Naive thymus-derived CD8-positive, alpha-beta T cell (primary cell): Measurements from ENCODE around the gene SYT1. TPM values are rescaled to one million over a fixed set of nuclear protein-coding genes. Genes with fewer than 3 reads are reported as not detected.

Source experiments
- ATAC-seq, 2 donors: fragments of 150-1000 bp; cut with Tn5 transposase in 1 of 2; sonication (Bioruptor Pico), chemical (Tn5 transposase) in 1 of 2; 1 replicate in 1 of 2; 2 replicates in 1 of 2; pipeline ENCODE4 v1.10.0; 2021; ENCODE audit warnings: mild to moderate bottlenecking in 2 of 2, moderate library complexity in 2 of 2
- POLR2A ChIA-PET: fragments of 350-600 bp; sonication (Branson Sonifier 250); formaldehyde crosslinking; loops from one replicate; lab custom pipeline; 2021; ENCODE audit warnings: antibody characterized with exemption; lab: Charles Lee
- DNase-seq, 10 donors: peaks; one replicate each; pipeline versions ENCODE4 v3.0.0 to v3.0.0-alpha.2; 2020 to 2022
- H3K27ac Mint-ChIP-seq, 10 donors: one replicate each; pipeline ENCODE4 v1.8.0; 2020 to 2022; ENCODE audit warnings: mild to moderate bottlenecking in 10 of 10, mixed read lengths in 10 of 10, moderate library complexity in 4 of 10, inconsistent platforms in 1 of 10
- H3K27me3 Mint-ChIP-seq, 5 donors: one replicate each; pipeline ENCODE4 v1.8.0; 2021 to 2022; ENCODE audit warnings: mixed read lengths in 5 of 5
- H3K36me3 Mint-ChIP-seq, 3 donors: one replicate each; pipeline ENCODE4 v1.8.0; 2020 to 2022; ENCODE audit warnings: mixed read lengths in 3 of 3, mild to moderate bottlenecking in 2 of 3, inconsistent platforms in 1 of 3
- H3K4me1 Mint-ChIP-seq, 4 donors: one replicate each; pipeline ENCODE4 v1.8.0; 2021 to 2022; ENCODE audit warnings: mixed read lengths in 4 of 4
- H3K4me3 Mint-ChIP-seq, 10 donors: one replicate each; pipeline ENCODE4 v1.8.0; 2020 to 2022; ENCODE audit warnings: mild to moderate bottlenecking in 10 of 10, mixed read lengths in 10 of 10, moderate library complexity in 6 of 10, inconsistent platforms in 1 of 10
- H3K9me3 Mint-ChIP-seq, 9 donors: one replicate each; pipeline ENCODE4 v1.8.0; 2020 to 2022; ENCODE audit warnings: mixed read lengths in 9 of 9, mild to moderate bottlenecking in 3 of 9, inconsistent platforms in 1 of 9, moderate library complexity in 1 of 9
- polyA plus RNA-seq, 3 donors: library from polyadenylated mRNA; unstranded; fragments of 300-500 nt; fragmentation: Illumina TruSeq; gene quantifications; one replicate each; pipeline ENCODE4 v1.2.3, GENCODE V29; 2021
- total RNA-seq, 8 experiments: library from RNA in 2 of 8; stranded (reverse) in 2 of 8; gene quantifications; one replicate each; pipeline ENCODE4 v1.2.3 and lab custom pipeline; 2021 to 2026

The SYT1 gene
- total and polyA plus RNA-seq, 5 experiments from 2014 or later, result not detected

DNA sequence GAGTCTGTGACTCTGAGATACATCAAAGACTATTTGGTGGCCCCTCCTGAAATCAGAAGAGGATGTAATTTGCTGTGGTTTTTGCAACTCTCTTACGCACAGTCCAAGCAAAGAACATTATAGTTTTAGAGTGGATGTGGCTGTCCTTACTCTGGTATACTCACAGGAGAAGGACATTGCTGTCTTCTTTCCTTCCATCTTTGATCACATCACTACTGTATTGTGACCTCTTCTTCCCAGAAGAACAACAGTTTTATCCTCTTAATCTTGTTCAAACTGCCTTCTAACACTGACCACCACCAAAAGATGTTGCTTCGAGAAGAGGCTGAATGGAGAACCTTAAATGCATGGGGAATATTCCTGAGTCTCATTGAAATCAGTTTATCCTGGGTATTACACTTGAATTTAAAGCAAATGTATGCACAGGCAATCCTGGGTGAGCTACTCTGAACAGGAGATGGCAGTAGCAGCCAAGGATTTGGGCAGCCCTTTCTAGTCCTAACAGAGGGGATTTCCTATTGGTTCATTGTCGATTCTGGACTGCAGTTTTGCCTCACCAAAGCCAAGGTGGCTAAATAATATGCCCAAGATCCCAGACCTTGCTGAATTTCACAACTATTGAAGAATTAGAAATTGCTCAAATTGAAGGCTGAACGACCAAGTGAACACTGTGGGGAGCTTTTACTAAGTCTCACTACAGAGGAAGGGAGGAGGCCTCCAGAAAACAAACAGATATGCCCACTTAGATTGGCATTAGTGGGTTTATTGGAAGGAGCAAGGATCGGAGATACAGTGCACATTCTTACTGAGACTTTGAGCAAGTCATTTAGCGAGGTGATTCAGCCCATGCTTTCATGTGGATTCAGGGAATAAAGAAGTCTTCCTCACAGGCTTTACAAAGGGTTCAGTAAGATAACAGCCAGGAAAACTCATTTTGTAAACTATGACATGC is 543.4 kb downstream of the SYT1 start:
- H3K4me3 Mint-ChIP-seq, result no peak overlapping the region

DNA sequence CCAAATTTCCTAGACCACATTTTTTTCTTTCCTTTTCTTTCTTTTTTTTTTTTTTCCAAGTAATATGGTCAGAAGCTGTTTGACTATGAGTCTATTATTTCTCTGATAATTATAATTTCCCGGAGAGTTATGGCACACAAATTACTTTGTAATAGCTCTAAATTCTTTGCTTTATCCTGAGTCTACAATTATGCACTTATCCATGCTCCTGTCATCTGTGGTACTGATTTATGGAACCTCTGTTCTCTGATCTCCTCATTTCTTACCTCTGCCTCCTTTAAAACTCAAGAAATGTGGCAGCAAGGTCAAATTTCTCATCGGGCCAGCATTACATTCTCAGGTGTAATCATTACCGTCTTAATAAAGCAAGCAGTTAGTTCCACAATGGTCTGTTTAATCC is 544.1 kb downstream of the SYT1 start:
- no peaks in the 10 kb centered on the region for H3K36me3 Mint-ChIP-seq
- ATAC-seq (no peak), DNase-seq (no peak)
- H3K27me3 Mint-ChIP-seq, result peaks cover 0 to 2% (median 0%) of the 10 kb centered on the region in 5 donors
- H3K4me3 Mint-ChIP-seq, result no peak overlapping the region
- POLR2A ChIA-PET, result no interaction called here
- no peaks in the 10 kb centered on the region for H3K9me3 Mint-ChIP-seq
- H3K4me1 Mint-ChIP-seq, result no peaks in the 10 kb centered on the region
- no peak overlapping the region for H3K27ac Mint-ChIP-seq

More for the DNA sequence above, 543.4 kb downstream of the SYT1 start:
- H3K9me3 Mint-ChIP-seq, result no peaks in the 10 kb centered on the region
- ATAC-seq, result no peak
- peaks cover 0 to 2% (median 0%) of the 10 kb centered on the region in 5 donors for H3K27me3 Mint-ChIP-seq
- H3K27ac Mint-ChIP-seq, result no peak overlapping the region
- POLR2A ChIA-PET, result no interaction called here
- no peaks in the 10 kb centered on the region for H3K4me1 Mint-ChIP-seq
- no peak for DNase-seq
- H3K36me3 Mint-ChIP-seq, result no peaks in the 10 kb centered on the region

DNA sequence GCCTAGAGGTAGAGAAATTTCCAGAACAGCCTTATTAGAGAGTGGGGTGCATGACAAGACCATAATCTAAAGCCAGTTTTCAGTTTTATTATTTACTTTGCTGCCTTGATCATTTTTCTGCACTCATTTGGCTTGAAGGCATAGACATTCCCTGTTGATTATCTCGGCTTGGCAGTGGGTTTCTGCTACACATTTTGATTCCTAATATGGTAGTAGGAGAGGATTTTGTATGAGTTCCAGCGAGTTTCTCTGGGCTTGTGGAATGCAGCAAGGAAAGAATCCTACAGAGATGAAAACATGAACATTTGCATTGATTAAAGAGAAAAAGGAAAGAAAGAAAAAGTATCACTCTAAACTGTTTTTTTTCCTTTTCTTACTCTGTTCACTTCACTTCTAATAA is 545.0 kb downstream of the SYT1 start:
- Mint-ChIP-seq H3K36me3 (no peaks in the 10 kb centered on the region), H3K27me3 (peaks cover 0 to 2% (median 0%) of the 10 kb centered on the region in 5 donors), H3K4me1 (no peaks in the 10 kb centered on the region), H3K27ac (no peak overlapping the region), H3K4me3 (no peak overlapping the region), H3K9me3 (no peaks in the 10 kb centered on the region)
- ATAC-seq, result no peak
- DNase-seq, result no peak
- POLR2A ChIA-PET, result no interaction called here

- POLR2A ChIA-PET, result no interaction called here
- Mint-ChIP-seq H3K4me1 (no peaks in the 10 kb centered on the region), H3K4me3 (no peak overlapping the region), H3K9me3 (no peaks in the 10 kb centered on the region), H3K27ac (no peak overlapping the region), H3K36me3 (no peaks in the 10 kb centered on the region), H3K27me3 (peaks cover 0 to 2% (median 0%) of the 10 kb centered on the region in 5 donors)
- DNase-seq (no peak), ATAC-seq (no peak)
Measured at GRCh38 chr12:79411791-79412190, 547.2 kb downstream of the SYT1 start.

GRCh38 chr12:79413796-79414195 is 549.2 kb downstream of the SYT1 start:
- Mint-ChIP-seq H3K4me3 (no peak overlapping the region), H3K27ac (no peak overlapping the region), H3K4me1 (no peaks in the 10 kb centered on the region), H3K27me3 (peaks cover 0 to under 1% (median 0%) of the 10 kb centered on the region in 5 donors), H3K9me3 (no peaks in the 10 kb centered on the region), H3K36me3 (no peaks in the 10 kb centered on the region)
- POLR2A ChIA-PET, result no interaction called here
- no peak for DNase-seq
- ATAC-seq, result no peak

- Mint-ChIP-seq H3K27ac (peak overlapping the region in 1 of 10 donors; percentile 3), H3K36me3 (no peaks in the 10 kb centered on the region), H3K27me3 (no peaks in the 10 kb centered on the region), H3K4me1 (no peaks in the 10 kb centered on the region), H3K4me3 (no peak overlapping the region), H3K9me3 (no peaks in the 10 kb centered on the region)
- POLR2A ChIA-PET, result no interaction called here
- no peak for DNase-seq
- no peak for ATAC-seq
Measured at GRCh38 chr12:79414252-79414651, 549.7 kb downstream of the SYT1 start.

GRCh38 chr12:79415321-79415720 is 550.7 kb downstream of the SYT1 start:
- ATAC-seq, result no peak
- H3K4me3 Mint-ChIP-seq, result no peak overlapping the region
- H3K9me3 Mint-ChIP-seq, result no peaks in the 10 kb centered on the region

DNA sequence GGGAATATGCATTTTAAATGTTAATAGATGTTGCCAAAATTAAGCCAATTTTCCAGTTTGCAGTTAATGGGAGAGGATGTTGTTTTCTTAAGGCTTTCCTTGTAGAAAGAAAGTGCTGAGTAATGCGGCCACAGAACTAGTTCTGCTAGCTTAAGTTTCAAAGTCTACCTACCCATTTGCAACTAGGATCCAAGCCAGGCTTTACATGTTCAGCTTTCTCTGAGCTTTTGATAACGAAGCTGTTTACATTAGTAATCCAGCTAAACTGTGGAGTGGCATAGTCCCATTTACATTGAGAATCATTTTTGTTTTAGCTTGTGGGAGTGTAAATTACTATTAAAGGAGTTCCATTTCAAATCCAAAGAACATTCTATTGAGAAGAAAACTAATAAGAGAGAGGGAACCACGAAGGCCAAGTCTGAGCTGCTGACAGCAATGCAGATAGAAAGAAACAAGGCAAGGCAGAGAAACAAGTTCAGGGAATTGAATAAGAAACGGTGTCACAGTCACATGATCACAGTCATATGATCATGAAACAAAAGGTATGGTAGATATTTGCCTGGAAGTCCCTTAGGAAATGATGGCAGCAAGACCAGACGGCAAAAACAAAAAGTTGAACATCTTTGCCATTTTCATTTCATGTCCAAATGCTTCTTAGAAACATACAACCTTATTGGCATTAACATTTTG is 551.3 kb downstream of the SYT1 start:
- Mint-ChIP-seq H3K27me3 (no peaks in the 10 kb centered on the region), H3K4me3 (no peak overlapping the region), H3K4me1 (no peaks in the 10 kb centered on the region), H3K27ac (no peak overlapping the region), H3K9me3 (no peaks in the 10 kb centered on the region), H3K36me3 (no peaks in the 10 kb centered on the region)
- ATAC-seq (no peak), DNase-seq (no peak)
- POLR2A ChIA-PET, result no interaction called here

More at GRCh38 chr12:79415321-79415720, 550.7 kb downstream of the SYT1 start:
- Mint-ChIP-seq H3K4me1 (no peaks in the 10 kb centered on the region), H3K36me3 (no peaks in the 10 kb centered on the region), H3K27me3 (no peaks in the 10 kb centered on the region), H3K27ac (no peak overlapping the region)
- POLR2A ChIA-PET, result no interaction called here
- DNase-seq, result no peak

GRCh38 chr12:79420146-79420618 is 555.6 kb downstream of the SYT1 start:
- DNase-seq (no peak), ATAC-seq (no peak)
- POLR2A ChIA-PET, result no interaction called here
- Mint-ChIP-seq H3K9me3 (no peaks in the 10 kb centered on the region), H3K36me3 (no peaks in the 10 kb centered on the region), H3K4me3 (no peak overlapping the region), H3K4me1 (no peaks in the 10 kb centered on the region), H3K27me3 (peaks cover 0 to 2% (median 0%) of the 10 kb centered on the region in 5 donors), H3K27ac (no peak overlapping the region)

DNA sequence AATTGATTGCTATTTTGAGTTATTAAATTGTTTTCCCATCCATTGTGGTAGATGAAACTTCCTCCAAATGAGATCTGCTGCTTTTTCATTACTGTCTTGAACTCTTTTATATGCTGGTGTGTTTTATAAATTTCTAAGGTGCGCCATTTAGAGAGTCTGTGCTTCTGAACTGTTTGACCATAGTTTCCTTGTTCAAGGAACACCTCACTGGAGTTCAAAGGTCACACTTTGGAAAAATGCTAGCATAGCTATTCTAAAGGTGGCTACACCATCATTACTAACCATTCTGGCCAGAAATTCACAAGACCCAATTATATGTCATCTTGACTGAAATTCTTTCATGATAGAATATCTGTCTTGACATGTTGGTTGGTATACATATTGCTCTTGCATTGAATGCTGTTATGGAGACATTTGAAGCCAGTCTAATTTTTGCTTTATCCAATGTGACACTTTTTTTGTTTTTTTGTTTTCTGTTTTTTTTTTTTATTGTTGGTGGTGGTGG is 556.7 kb downstream of the SYT1 start:
- H3K27ac Mint-ChIP-seq, result no peak overlapping the region
- peaks cover 0 to 11% (median 0%) of the 10 kb centered on the region in 5 donors for H3K27me3 Mint-ChIP-seq
- no peaks in the 10 kb centered on the region for H3K36me3 Mint-ChIP-seq
- DNase-seq (no peak), ATAC-seq (no peak)
- POLR2A ChIA-PET, result no interaction called here
- no peaks in the 10 kb centered on the region for H3K9me3 Mint-ChIP-seq
- no peaks in the 10 kb centered on the region for H3K4me1 Mint-ChIP-seq
- H3K4me3 Mint-ChIP-seq, result no peak overlapping the region

DNA sequence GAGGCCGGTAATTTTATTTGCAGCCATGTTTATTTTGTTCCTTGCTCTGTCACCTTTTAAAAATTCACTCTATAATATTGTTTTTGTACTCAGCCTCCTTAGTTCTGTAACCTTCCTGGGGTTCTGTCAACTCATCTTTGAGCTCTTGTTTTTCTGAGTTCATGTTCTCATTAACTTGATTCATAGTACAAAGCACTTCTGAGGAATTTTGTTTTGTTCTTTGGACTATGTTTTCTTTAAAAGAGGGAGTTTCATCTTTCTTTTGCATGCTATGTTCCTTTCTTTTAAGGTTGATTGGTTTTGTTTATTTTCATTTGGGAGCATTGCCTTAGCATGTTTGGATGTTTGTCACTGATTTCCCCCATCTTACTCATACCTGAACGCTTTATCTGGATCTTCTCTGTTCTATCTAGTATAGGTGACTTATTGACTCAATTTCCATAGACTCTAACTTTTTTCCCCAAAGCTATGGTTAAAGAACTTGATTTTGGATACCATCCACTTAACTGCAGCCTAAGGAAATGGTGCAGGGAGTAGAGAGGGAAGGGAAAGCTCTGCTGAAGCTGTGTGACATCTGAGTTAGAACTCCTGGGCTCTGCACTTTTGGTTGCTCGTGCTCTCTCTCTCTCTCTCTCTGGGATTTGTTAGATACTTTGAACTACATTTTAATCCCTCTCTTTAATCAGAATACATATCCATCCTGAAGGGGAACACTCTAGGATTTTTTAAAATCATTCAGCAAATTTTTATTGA is 557.7 kb downstream of the SYT1 start:
- H3K27me3 Mint-ChIP-seq, result peaks cover 0 to 11% (median 1%) of the 10 kb centered on the region in 5 donors
- ATAC-seq (no peak), DNase-seq (no peak)
- POLR2A ChIA-PET, result no interaction called here
- no peak overlapping the region for H3K4me3 Mint-ChIP-seq
- H3K27ac Mint-ChIP-seq, result no peak overlapping the region
- no peaks in the 10 kb centered on the region for H3K4me1 Mint-ChIP-seq
- H3K9me3 Mint-ChIP-seq, result peaks cover 0 to under 1% (median 0%) of the 10 kb centered on the region in 9 donors
- H3K36me3 Mint-ChIP-seq, result no peaks in the 10 kb centered on the region

- Mint-ChIP-seq H3K4me1 (peaks cover 0 to 2% (median 0%) of the 10 kb centered on the region in 4 donors), H3K27me3 (peaks cover 0 to 11% (median 1%) of the 10 kb centered on the region in 5 donors), H3K36me3 (no peaks in the 10 kb centered on the region), H3K4me3 (no peak overlapping the region), H3K27ac (no peak overlapping the region), H3K9me3 (peaks cover 0 to 2% (median 0%) of the 10 kb centered on the region in 9 donors)
- DNase-seq (no peak), ATAC-seq (no peak)
- POLR2A ChIA-PET, result no interaction called here
Measured at GRCh38 chr12:79423560-79423959, 559.0 kb downstream of the SYT1 start.
